Spleen (tissue), 11 donors: Measurements from ENCODE around the gene ASH1L. TPM values are rescaled to one million over a fixed set of nuclear protein-coding genes. Genes with fewer than 3 reads are reported as not detected.
A peak's percentile ranks its signal among the peaks of the same experiment; 100 is the strongest.
"Not testable (repeated sequence)": the region's sequence is repeated elsewhere in the genome, so short reads cannot be mapped to it uniquely, and the experiment has no call there.

Experiments used
- DNase-seq: peaks from one replicate; pipeline ENCODE4 v3.0.0-alpha.2; 2020
- H3K27ac ChIP-seq, 8 donors: fragments of 200-600 bp; sonication (generic) in 7 of 8; 1 replicate in 4 of 8; 2 replicates in 4 of 8; pipeline versions ENCODE4 v1.5.0 to v1.8.0; 2016 to 2021; ENCODE audit warnings: inconsistent platforms in 4 of 8, mild to moderate bottlenecking in 4 of 8, moderate library complexity in 1 of 8
- H3K27me3 ChIP-seq, 7 donors: fragments of 200-600 bp; sonication (generic) in 6 of 7; replicated peaks in 1 of 7; 1 replicate in 4 of 7; 2 replicates in 3 of 7; pipeline versions ENCODE4 v1.5.0 to v1.8.0; 2016 to 2021; ENCODE audit warnings: inconsistent platforms in 3 of 7, mild to moderate bottlenecking in 1 of 7
- H3K36me3 ChIP-seq, 6 donors: fragments of 200-600 bp; sonication (generic) in 5 of 6; 1 replicate in 4 of 6; 2 replicates in 2 of 6; pipeline versions ENCODE4 v1.5.0 to v1.8.0; 2016 to 2021; ENCODE audit warnings: inconsistent platforms in 2 of 6
- H3K4me1 ChIP-seq, 6 donors: fragments of 200-600 bp; sonication (generic) in 5 of 6; 1 replicate in 3 of 6; 2 replicates in 3 of 6; pipeline versions ENCODE4 v1.5.0 to v1.8.0; 2016 to 2021; ENCODE audit warnings: inconsistent platforms in 3 of 6
- H3K4me3 ChIP-seq, 8 donors: fragments of 200-600 bp; sonication (generic) in 7 of 8; 1 replicate in 4 of 8; 2 replicates in 4 of 8; pipeline versions ENCODE4 v1.5.0 to v1.8.0; 2016 to 2021; ENCODE audit warnings: inconsistent platforms in 4 of 8, mild to moderate bottlenecking in 4 of 8, moderate library complexity in 2 of 8
- H3K9me3 ChIP-seq, 8 donors: fragments of 200-600 bp; sonication (generic) in 7 of 8; 1 replicate in 4 of 8; 2 replicates in 4 of 8; pipeline versions ENCODE4 v1.5.0 to v1.8.0; 2016 to 2021; ENCODE audit warnings: inconsistent platforms in 4 of 8
- CTCF ChIP-seq, 11 experiments: fragments of 200-600 bp in 7 of 11; fragments of 450-650 bp in 4 of 11; sonication (generic) in 4 of 11; IDR thresholded peaks in 8 of 11; conservative IDR thresholded peaks in 3 of 11; 1 replicate in 7 of 11; 2 replicates in 4 of 11; pipeline versions ENCODE4 v1.4.0 to v1.8.0; 2016 to 2021; ENCODE audit warnings: antibody characterized with exemption in 11 of 11, inconsistent platforms in 4 of 11, mild to moderate bottlenecking in 1 of 11
- POLR2A ChIP-seq, 3 donors: fragments of 450-650 bp; IDR thresholded peaks; one replicate each; pipeline ENCODE4 v1.5.1; 2017; ENCODE audit warnings: antibody characterized with exemption in 3 of 3, mild to moderate bottlenecking in 1 of 3
- POLR2AphosphoS5 ChIP-seq, 3 donors: sonication (generic); formaldehyde crosslinking; IDR thresholded peaks; one replicate each; pipeline ENCODE4 v1.5.1; 2017; ENCODE audit warnings: antibody characterized with exemption in 3 of 3
- WGBS, 5 donors: extraction: QIAGEN DNeasy Blood & Tissue Kit in 3 of 5; methylation state at CpG; one replicate each; pipeline versions ENCODE4 v1.1.5 to v1.1.7; 2013 to 2018; 5-methylcytosine and 5-hydroxymethylcytosine counted together
- intact Hi-C: fragments of 100-400 bp; cut with DNase I; formaldehyde crosslinking; loops from one replicate; pipeline ENCODE4 v1.15.0; 2023; ENCODE audit warnings: low total_unique reads
- polyA plus RNA-seq, 3 donors: library from polyadenylated mRNA; stranded (reverse); fragments of 200-250 nt; gene quantifications; one replicate each; pipeline ENCODE4 v1.2.1, GENCODE V29; 2013
- total RNA-seq, 7 donors: library from RNA; depleted of rRNA in 3 of 7; stranded (reverse); fragments of >200 nt in 3 of 7; fragmentation: NEBNext Ultra II Directional in 4 of 7; extraction: Animal tissue kit (Norgen Biotek cat#: 25700) in 4 of 7; gene quantifications; one replicate each; pipeline versions ENCODE4 v1.1.0 to v1.2.1, GENCODE V29; 2016 to 2021
- donor health status: healthy with polysubstance abuse.
- donor health status: DM: no; HTN: no; CAD: no; lungs with moderate emphysema.
- donor health status: DM: no; HTN: no; CAD: no.
- donor health status: Bipolar disorder and iron deficiency.
- donor health status: healthy.
- donor health status: DM: no; HTN: no; CAD: no.
- donor health status: DM: yes; HTN: yes; CAD: no.

The ASH1L gene
- total and polyA plus RNA-seq, 10 donors, result 2.5 to 89.8 (median 69.1) TPM

- intact Hi-C loops, result no loop called here
- Histone ChIP-seq H3K27ac (no peak overlapping the region), H3K9me3 (no peaks in the 10 kb centered on the region), H3K27me3 (peaks cover 0 to 44% (median 21%) of the 10 kb centered on the region in 7 donors), H3K4me1 (peaks cover 0 to 12% (median 3%) of the 10 kb centered on the region in 6 donors), H3K4me3 (no peak overlapping the region), H3K36me3 (no peaks in the 10 kb centered on the region)
- WGBS, 5 donors, result 82 to 90% (median 87%) methylated on average over 17 of the region's 17 CpGs
- TF ChIP-seq POLR2A (IDR thresholded peaks at IDR 0.05) (no peak), CTCF (IDR thresholded peaks at IDR 0.05 in 8 of 11, conservative IDR thresholded peaks at IDR 0.05 in 3 of 11) (no peak), POLR2AphosphoS5 (IDR thresholded peaks at IDR 0.05) (no peak)
- peak; percentile 68 for DNase-seq
These were observed 269.4 kb downstream of the ASH1L start for GRCh38 chr1:155293086-155293749.

- peaks cover 0 to 12% (median 3%) of the 10 kb centered on the region in 6 donors for H3K4me1 ChIP-seq
- H3K9me3 ChIP-seq, DNase-seq, intact Hi-C loops, H3K36me3 ChIP-seq, H3K27ac ChIP-seq, H3K4me3 ChIP-seq: not testable (repeated sequence)
- WGBS, 5 donors, result 82 to 92% (median 86%) methylated on average over 10 of the region's 10 CpGs
- peaks cover 0 to 32% (median 18%) of the 10 kb centered on the region in 7 donors for H3K27me3 ChIP-seq
These were observed 271.6 kb downstream of the ASH1L start for GRCh38 chr1:155291006-155291405.

GRCh38 chr1:155287987-155288543 lies 274.5 kb downstream of the ASH1L start:
- Histone ChIP-seq H3K27ac (no peak overlapping the region), H3K9me3 (no peaks in the 10 kb centered on the region), H3K27me3 (peaks cover 0 to 3% (median 0%) of the 10 kb centered on the region in 7 donors), H3K4me1 (no peaks in the 10 kb centered on the region), H3K36me3 (no peaks in the 10 kb centered on the region), H3K4me3 (no peak overlapping the region)
- 77 to 97% (median 86%) methylated on average over 13 to 21 of the region's 21 CpGs for WGBS, 5 donors
- no peak for TF ChIP-seq POLR2A (IDR thresholded peaks at IDR 0.05)
- TF ChIP-seq CTCF (IDR thresholded peaks at IDR 0.05 in 8 of 11, conservative IDR thresholded peaks at IDR 0.05 in 3 of 11), result no peak
- no peak for TF ChIP-seq POLR2AphosphoS5 (IDR thresholded peaks at IDR 0.05)
- intact Hi-C loops, result no loop called here
- peak; percentile 43 for DNase-seq

GRCh38 chr1:155286544-155286943 lies 276.1 kb downstream of the ASH1L start:
- TF ChIP-seq POLR2A (IDR thresholded peaks at IDR 0.05) (no peak), CTCF (IDR thresholded peaks at IDR 0.05 in 8 of 11, conservative IDR thresholded peaks at IDR 0.05 in 3 of 11) (no peak), POLR2AphosphoS5 (IDR thresholded peaks at IDR 0.05) (no peak)
- no peaks in the 10 kb centered on the region for H3K27me3 ChIP-seq
- no peaks in the 10 kb centered on the region for H3K9me3 ChIP-seq
- no peak for DNase-seq
- H3K4me3 ChIP-seq, result no peak overlapping the region
- no peaks in the 10 kb centered on the region for H3K4me1 ChIP-seq
- 91 to 100% (median 96%) methylated on average over 2 of the region's 2 CpGs for WGBS, 5 donors
- H3K27ac ChIP-seq, result no peak overlapping the region
- H3K36me3 ChIP-seq, result peaks cover 0 to 4% (median 0%) of the 10 kb centered on the region in 6 donors
- intact Hi-C loops, result no loop called here
